Activated naive CD4-positive, alpha-beta T cell treated with anti-CD3 and anti-CD28 coated beads, Interleukin-2, amount 10 ng/mL, durations not matched to agents 5 hours and 36 hours (primary cell): ENCODE measurements around the gene TOR1AIP2. TPM values are rescaled to one million over a fixed set of nuclear protein-coding genes. Genes with fewer than 3 reads are reported as not detected.

ENCODE experiments used
- total RNA-seq, 2 experiments: library from RNA; stranded (reverse); gene quantifications; one replicate each; pipeline ENCODE4 v1.2.3, GENCODE V29; 2021

The TOR1AIP2 gene
- total RNA-seq, result 10 to 100 TPM; 43.2 to 43.7 TPM

GRCh38 chr1:179877586-179878265, at the start of gene TOR1AIP2:
TOR1AIP2 (minus strand) TSS chr1:179877803; CDS start chr1:179852665, 25,138 bp downstream.

GRCh38 chr1:179882253-179883039, 4.8 kb upstream of the TOR1AIP2 start, which contains the start of gene TOR1AIP1:
TOR1AIP1 (plus strand) TSS chr1:179882285; CDS start chr1:179882503, 218 bp downstream.

Other genes starting within 250 kb of the TOR1AIP2 start
- not detected for gene FAM163A, start 134.5 kb downstream of the TOR1AIP2 start, total RNA-seq
- 10 to 100 TPM; 74.0 to 76.4 TPM for gene TOR1AIP1, start 4.5 kb upstream of the TOR1AIP2 start, total RNA-seq
- gene CEP350, start 77.0 kb upstream of the TOR1AIP2 start, total RNA-seq, result 10 to 100 TPM; 48.6 to 53.1 TPM